ENCODE results near the gene IQGAP3.

DNA sequence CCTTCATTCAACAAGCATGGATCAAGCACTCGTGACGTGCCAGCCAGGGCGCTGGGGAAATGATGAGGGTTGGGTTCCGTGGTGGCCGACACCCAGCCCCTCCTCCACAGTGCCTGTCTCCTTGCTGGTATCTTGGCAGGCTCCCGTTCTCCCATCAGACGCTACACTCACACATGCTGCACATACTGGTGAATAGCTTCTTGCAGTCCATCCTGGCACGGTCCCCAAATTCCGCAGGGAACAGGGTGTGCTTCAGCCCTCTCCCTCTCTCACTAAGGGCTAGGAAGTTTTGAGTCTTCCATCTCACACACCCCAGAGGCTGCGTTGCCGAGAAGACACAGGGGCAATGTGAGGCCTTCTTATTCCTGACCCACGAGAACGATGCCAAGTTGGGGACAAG, 61.7 kb downstream of the IQGAP3 start:
- TF ChIP-seq, protein P1, sequence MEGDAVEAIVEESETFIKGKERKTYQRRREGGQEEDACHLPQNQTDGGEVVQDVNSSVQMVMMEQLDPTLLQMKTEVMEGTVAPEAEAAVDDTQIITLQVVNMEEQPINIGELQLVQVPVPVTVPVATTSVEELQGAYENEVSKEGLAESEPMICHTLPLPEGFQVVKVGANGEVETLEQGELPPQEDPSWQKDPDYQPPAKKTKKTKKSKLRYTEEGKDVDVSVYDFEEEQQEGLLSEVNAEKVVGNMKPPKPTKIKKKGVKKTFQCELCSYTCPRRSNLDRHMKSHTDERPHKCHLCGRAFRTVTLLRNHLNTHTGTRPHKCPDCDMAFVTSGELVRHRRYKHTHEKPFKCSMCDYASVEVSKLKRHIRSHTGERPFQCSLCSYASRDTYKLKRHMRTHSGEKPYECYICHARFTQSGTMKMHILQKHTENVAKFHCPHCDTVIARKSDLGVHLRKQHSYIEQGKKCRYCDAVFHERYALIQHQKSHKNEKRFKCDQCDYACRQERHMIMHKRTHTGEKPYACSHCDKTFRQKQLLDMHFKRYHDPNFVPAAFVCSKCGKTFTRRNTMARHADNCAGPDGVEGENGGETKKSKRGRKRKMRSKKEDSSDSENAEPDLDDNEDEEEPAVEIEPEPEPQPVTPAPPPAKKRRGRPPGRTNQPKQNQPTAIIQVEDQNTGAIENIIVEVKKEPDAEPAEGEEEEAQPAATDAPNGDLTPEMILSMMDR (IDR thresholded peaks at IDR 0.05), result no peak
- no peak for TF ChIP-seq ZFX (IDR thresholded peaks at IDR 0.05; ENCODE audit: borderline replicate concordance)

Measured in 22Rv1 (cell line).